WTC11 (cell line): ENCODE results near the gene NECTIN2. TPM values are rescaled to one million over a fixed set of nuclear protein-coding genes. Genes with fewer than 3 reads are reported as not detected.

ENCODE experiments used
- ATAC-seq: fragments of 200-7000 bp; cut with Tn5 transposase; 2 replicates; pipeline ENCODE4 v1.10.0; 2021; ENCODE audit warnings: mild to moderate bottlenecking, moderate library complexity
- CTCF ChIA-PET: fragments of 300-600 bp; sonication (Branson Sonifier 250); formaldehyde crosslinking; loops from one replicate; lab custom pipeline; 2021; ENCODE audit warnings: antibody characterized with exemption; lab: Charles Lee
- POLR2A ChIA-PET: fragments of 350-600 bp; sonication (Branson Sonifier 250); formaldehyde crosslinking; loops from one replicate; lab custom pipeline; 2021; ENCODE audit warnings: antibody characterized with exemption; lab: Charles Lee
- DNase-seq: peaks from one replicate; pipeline ENCODE4 v3.0.0; 2021; ENCODE audit warnings: low spot score
- H3K27ac Mint-ChIP-seq: 2 replicates; pipeline ENCODE4 v1.8.0; 2021; ENCODE audit warnings: mixed read lengths
- H3K27me3 Mint-ChIP-seq: 2 replicates; pipeline ENCODE4 v1.8.0; 2021; ENCODE audit warnings: low read depth, mild to moderate bottlenecking, moderate library complexity, mixed read lengths
- H3K36me3 Mint-ChIP-seq: 2 replicates; pipeline ENCODE4 v1.8.0; 2021; ENCODE audit warnings: mixed read lengths
- H3K4me1 Mint-ChIP-seq: 2 replicates; pipeline ENCODE4 v1.8.0; 2022; ENCODE audit warnings: mixed read lengths
- H3K4me3 Mint-ChIP-seq: 2 replicates; pipeline ENCODE4 v1.8.0; 2021; ENCODE audit warnings: mild to moderate bottlenecking, moderate library complexity, mixed read lengths
- H3K9me3 Mint-ChIP-seq: 2 replicates; pipeline ENCODE4 v1.8.0; 2021; ENCODE audit warnings: mixed read lengths
- ATF3 ChIP-seq: sonication (generic); formaldehyde crosslinking; conservative IDR thresholded peaks from 2 replicates; pipeline ENCODE4 v1.8.1; 2022; ENCODE audit warnings: mild to moderate bottlenecking, missing genetic modification reagents
- FOXK1 ChIP-seq: sonication (generic); formaldehyde crosslinking; IDR thresholded peaks from 2 replicates; pipeline ENCODE4 v1.8.0; 2022; ENCODE audit warnings: mild to moderate bottlenecking, moderate library complexity, missing genetic modification reagents
- GTF2I ChIP-seq: fragments of 250-450 bp; sonication (Bioruptor Pico); conservative IDR thresholded peaks from 2 replicates; pipeline ENCODE4 v1.4.0; 2021; ENCODE audit warnings: mild to moderate bottlenecking
- HMGA2 ChIP-seq: fragments of 250-450 bp; sonication (Bioruptor Pico); IDR thresholded peaks from 2 replicates; pipeline ENCODE4 v1.4.0; 2021; ENCODE audit warnings: mild to moderate bottlenecking, moderate library complexity
- MYBL2 ChIP-seq: sonication (generic); formaldehyde crosslinking; IDR thresholded peaks from 2 replicates; pipeline ENCODE4 v1.8.1; 2023; ENCODE audit warnings: mild to moderate bottlenecking, moderate library complexity, missing genetic modification reagents
- NFE2L1 ChIP-seq: sonication (generic); formaldehyde crosslinking; IDR thresholded peaks from 2 replicates; pipeline ENCODE4 v1.8.1; 2023; ENCODE audit warnings: missing genetic modification reagents
- SP1 ChIP-seq: sonication (generic); formaldehyde crosslinking; conservative IDR thresholded peaks from 2 replicates; pipeline ENCODE4 v1.8.1; 2022; ENCODE audit warnings: missing genetic modification reagents
- TEAD1 ChIP-seq: sonication (generic); formaldehyde crosslinking; IDR thresholded peaks from 2 replicates; pipeline ENCODE4 v1.8.0; 2022; ENCODE audit warnings: mild to moderate bottlenecking, missing genetic modification reagents
- TEAD4 ChIP-seq: sonication (generic); formaldehyde crosslinking; IDR thresholded peaks from 2 replicates; pipeline ENCODE4 v1.8.0; 2022; ENCODE audit warnings: mild to moderate bottlenecking, missing genetic modification reagents
- TP53 ChIP-seq: sonication (generic); formaldehyde crosslinking; IDR thresholded peaks from 2 replicates; pipeline ENCODE4 v1.8.1; 2023; ENCODE audit warnings: mild to moderate bottlenecking, missing genetic modification reagents
- ZBTB43 ChIP-seq: sonication (generic); formaldehyde crosslinking; IDR thresholded peaks from 2 replicates; pipeline ENCODE4 v1.8.1; 2023; ENCODE audit warnings: mild to moderate bottlenecking, missing genetic modification reagents
- ZNF219 ChIP-seq: sonication (generic); formaldehyde crosslinking; IDR thresholded peaks from 2 replicates; pipeline ENCODE4 v1.8.0; 2023; ENCODE audit warnings: missing genetic modification reagents, mild to moderate bottlenecking, borderline replicate concordance
- ZNF423 ChIP-seq: fragments of 250-450 bp; sonication (Bioruptor Pico); IDR thresholded peaks from 2 replicates; pipeline ENCODE4 v2.1.2; 2022; ENCODE audit warnings: mild to moderate bottlenecking, moderate library complexity
- total RNA-seq: library from RNA; stranded (reverse); gene quantifications from 3 replicates; pipeline ENCODE4 v1.2.3, GENCODE V29; 2021
- TF ChIP-seq, protein P1 (sequence below): fragments of 250-450 bp; sonication (Bioruptor Pico); conservative IDR thresholded peaks from 2 replicates; pipeline ENCODE4 v1.9.0; 2021; ENCODE audit warnings: mild to moderate bottlenecking
- TF ChIP-seq, protein P2 (sequence below): sonication (generic); formaldehyde crosslinking; IDR thresholded peaks from 2 replicates; pipeline ENCODE4 v1.8.0; 2022; ENCODE audit warnings: mild to moderate bottlenecking, missing genetic modification reagents
- TF ChIP-seq, protein P3 (sequence below): sonication (generic); formaldehyde crosslinking; IDR thresholded peaks from 2 replicates; pipeline ENCODE4 v1.8.0; 2022; ENCODE audit warnings: mild to moderate bottlenecking, missing genetic modification reagents
- TF ChIP-seq, protein P4 (sequence below): sonication (generic); formaldehyde crosslinking; IDR thresholded peaks from 2 replicates; pipeline ENCODE4 v1.8.0; 2022; ENCODE audit warnings: missing genetic modification reagents
- TF ChIP-seq, protein P5 (sequence below): sonication (generic); formaldehyde crosslinking; IDR thresholded peaks from 2 replicates; pipeline ENCODE4 v1.8.1; 2022; ENCODE audit warnings: low read depth, mild to moderate bottlenecking, moderate library complexity, missing genetic modification reagents, borderline replicate concordance

NECTIN2 gene
- total RNA-seq, 1 experiment from 2014 or later = 170 TPM

DNA sequence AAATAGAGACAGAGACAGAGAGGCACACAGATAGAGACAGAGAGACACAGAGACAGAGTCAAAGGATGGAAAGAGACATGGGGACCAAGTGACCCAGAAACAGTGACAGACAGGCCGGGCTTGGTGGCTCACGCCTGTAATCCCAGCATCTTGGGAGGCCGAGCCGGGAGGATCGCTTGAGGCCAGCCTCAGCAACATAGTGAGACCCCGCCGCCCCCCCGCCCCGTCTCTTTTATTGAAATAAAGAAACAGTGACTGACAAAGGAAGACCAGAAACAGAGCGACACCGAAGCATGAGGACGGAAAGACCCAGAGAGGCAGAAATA, 848 bp upstream of the NECTIN2 start:
- H3K27me3 Mint-ChIP-seq = peaks cover 18% of the 10 kb centered on the region

GRCh38 chr19:44846455-44847143, 502 bp downstream of the NECTIN2 start:
- Mint-ChIP-seq H3K4me3 (peak overlapping the region; percentile 97), H3K27me3 (peaks cover 12% of the 10 kb centered on the region)
- TF ChIP-seq, protein P1, sequence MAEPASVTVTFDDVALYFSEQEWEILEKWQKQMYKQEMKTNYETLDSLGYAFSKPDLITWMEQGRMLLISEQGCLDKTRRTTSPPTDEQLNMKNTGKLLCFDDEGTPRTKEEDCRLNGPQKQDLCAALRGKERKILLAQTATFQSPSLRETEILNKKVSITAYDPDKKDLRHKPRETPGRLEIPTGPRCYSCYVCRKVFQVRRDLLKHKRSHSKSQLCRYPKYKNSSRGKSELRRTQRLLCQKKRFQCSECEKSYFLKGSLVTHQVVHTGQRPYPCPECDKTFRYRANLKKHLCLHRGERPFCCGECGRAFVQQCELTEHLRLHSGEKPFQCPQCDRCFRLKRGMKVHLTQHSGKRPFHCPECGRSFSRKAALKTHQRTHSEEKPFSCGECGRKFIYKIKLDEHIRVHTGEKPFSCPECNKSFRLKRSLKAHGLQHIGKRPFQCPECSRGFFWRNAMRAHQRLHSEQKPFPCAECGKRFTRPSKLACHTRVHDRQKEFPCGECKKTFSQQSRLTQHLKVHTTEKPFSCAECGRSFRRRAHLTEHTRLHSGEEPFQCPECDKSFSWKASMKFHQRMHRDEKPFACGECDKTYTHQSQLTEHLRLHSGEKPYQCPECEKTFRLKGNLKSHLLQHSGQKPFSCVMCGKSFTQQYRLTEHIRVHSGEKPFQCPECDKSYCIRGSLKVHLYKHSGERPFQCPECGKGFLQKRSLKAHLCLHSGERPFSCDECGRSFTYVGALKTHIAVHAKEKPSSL (CRISPR knock-in tag) = no peak
- TF ChIP-seq ZNF423 (CRISPR knock-in tag) (no peak), TEAD4 (CRISPR knock-in tag) (peak; percentile 96), NFE2L1 (CRISPR knock-in tag) (0 out of 2 replicates have a peak, but pooled peaks have one; percentile 26), TP53 (CRISPR knock-in tag) (0 out of 2 replicates have a peak, but pooled peaks have one; percentile 56), TEAD1 (peak; percentile 99), FOXK1 (CRISPR knock-in tag) (0 out of 2 replicates have a peak, but pooled peaks have one; percentile 42), ZBTB43 (CRISPR knock-in tag) (0 out of 2 replicates have a peak, but pooled peaks have one; percentile 23), SP1 (CRISPR knock-in tag) (peak; percentile 66; the same call in 1 of the 2 replicates), MYBL2 (peak; percentile 41; the same call in 1 of the 2 replicates), ZNF219 (CRISPR knock-in tag) (no peak), HMGA2 (CRISPR knock-in tag) (no peak), ATF3 (CRISPR knock-in tag) (no peak)
- TF ChIP-seq, protein P2, sequence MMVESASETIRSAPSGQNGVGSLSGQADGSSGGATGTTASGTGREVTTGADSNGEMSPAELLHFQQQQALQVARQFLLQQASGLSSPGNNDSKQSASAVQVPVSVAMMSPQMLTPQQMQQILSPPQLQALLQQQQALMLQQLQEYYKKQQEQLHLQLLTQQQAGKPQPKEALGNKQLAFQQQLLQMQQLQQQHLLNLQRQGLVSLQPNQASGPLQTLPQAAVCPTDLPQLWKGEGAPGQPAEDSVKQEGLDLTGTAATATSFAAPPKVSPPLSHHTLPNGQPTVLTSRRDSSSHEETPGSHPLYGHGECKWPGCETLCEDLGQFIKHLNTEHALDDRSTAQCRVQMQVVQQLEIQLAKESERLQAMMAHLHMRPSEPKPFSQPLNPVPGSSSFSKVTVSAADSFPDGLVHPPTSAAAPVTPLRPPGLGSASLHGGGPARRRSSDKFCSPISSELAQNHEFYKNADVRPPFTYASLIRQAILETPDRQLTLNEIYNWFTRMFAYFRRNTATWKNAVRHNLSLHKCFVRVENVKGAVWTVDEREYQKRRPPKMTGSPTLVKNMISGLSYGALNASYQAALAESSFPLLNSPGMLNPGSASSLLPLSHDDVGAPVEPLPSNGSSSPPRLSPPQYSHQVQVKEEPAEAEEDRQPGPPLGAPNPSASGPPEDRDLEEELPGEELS (CRISPR knock-in tag) = 0 out of 2 replicates have a peak, but pooled peaks have one; percentile 25
- TF ChIP-seq, protein P3, sequence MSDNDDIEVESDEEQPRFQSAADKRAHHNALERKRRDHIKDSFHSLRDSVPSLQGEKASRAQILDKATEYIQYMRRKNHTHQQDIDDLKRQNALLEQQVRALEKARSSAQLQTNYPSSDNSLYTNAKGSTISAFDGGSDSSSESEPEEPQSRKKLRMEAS (CRISPR knock-in tag) = 0 out of 2 replicates have a peak, but pooled peaks have one; percentile 31
- TF ChIP-seq, protein P4, sequence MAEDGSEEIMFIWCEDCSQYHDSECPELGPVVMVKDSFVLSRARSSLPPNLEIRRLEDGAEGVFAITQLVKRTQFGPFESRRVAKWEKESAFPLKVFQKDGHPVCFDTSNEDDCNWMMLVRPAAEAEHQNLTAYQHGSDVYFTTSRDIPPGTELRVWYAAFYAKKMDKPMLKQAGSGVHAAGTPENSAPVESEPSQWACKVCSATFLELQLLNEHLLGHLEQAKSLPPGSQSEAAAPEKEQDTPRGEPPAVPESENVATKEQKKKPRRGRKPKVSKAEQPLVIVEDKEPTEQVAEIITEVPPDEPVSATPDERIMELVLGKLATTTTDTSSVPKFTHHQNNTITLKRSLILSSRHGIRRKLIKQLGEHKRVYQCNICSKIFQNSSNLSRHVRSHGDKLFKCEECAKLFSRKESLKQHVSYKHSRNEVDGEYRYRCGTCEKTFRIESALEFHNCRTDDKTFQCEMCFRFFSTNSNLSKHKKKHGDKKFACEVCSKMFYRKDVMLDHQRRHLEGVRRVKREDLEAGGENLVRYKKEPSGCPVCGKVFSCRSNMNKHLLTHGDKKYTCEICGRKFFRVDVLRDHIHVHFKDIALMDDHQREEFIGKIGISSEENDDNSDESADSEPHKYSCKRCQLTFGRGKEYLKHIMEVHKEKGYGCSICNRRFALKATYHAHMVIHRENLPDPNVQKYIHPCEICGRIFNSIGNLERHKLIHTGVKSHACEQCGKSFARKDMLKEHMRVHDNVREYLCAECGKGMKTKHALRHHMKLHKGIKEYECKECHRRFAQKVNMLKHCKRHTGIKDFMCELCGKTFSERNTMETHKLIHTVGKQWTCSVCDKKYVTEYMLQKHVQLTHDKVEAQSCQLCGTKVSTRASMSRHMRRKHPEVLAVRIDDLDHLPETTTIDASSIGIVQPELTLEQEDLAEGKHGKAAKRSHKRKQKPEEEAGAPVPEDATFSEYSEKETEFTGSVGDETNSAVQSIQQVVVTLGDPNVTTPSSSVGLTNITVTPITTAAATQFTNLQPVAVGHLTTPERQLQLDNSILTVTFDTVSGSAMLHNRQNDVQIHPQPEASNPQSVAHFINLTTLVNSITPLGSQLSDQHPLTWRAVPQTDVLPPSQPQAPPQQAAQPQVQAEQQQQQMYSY = peak; percentile 50

More for the DNA sequence above, 848 bp upstream of the NECTIN2 start:
- ChIA-PET POLR2A (interaction anchor here (0.6 to 1.8 kb wide), 3 partner anchors 25 to 88 kb away, joined by 3 to 10 read pairs (median 5); partner anchors contain the start of gene BCAM), CTCF (interaction anchor here (0.8 to 1.7 kb wide), 19 partner anchors 11 to 291 kb away, joined by 3 to 26 read pairs (median 5); partner anchors contain the start of genes BCAM and CBLC)
- DNase-seq (no peak), ATAC-seq (no peak)
- 0 out of 2 replicates have a peak, but pooled peaks have one; percentile 8 for TF ChIP-seq MYBL2
- peak; percentile 85 for TF ChIP-seq GTF2I
- TF ChIP-seq, protein P5, sequence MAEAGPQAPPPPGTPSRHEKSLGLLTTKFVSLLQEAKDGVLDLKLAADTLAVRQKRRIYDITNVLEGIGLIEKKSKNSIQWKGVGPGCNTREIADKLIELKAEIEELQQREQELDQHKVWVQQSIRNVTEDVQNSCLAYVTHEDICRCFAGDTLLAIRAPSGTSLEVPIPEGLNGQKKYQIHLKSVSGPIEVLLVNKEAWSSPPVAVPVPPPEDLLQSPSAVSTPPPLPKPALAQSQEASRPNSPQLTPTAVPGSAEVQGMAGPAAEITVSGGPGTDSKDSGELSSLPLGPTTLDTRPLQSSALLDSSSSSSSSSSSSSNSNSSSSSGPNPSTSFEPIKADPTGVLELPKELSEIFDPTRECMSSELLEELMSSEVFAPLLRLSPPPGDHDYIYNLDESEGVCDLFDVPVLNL (CRISPR knock-in tag) = no peak
- H3K9me3 Mint-ChIP-seq = no peaks in the 10 kb centered on the region
- no peaks in the 10 kb centered on the region for H3K36me3 Mint-ChIP-seq
- H3K4me3 Mint-ChIP-seq = peak overlapping the region; percentile 97
- H3K4me1 Mint-ChIP-seq = peaks cover 18% of the 10 kb centered on the region
- peak overlapping the region; percentile 99 for H3K27ac Mint-ChIP-seq

More at GRCh38 chr19:44846455-44847143, 502 bp downstream of the NECTIN2 start:
- CTCF ChIA-PET = interaction anchor here (0.7 to 1.7 kb wide), 18 partner anchors 9 to 275 kb away, joined by 4 to 26 read pairs (median 8); partner anchors contain the start of genes BCAM and CBLC
- peak; percentile 23 for ATAC-seq
- Mint-ChIP-seq H3K27ac (peak overlapping the region; percentile 99), H3K9me3 (no peaks in the 10 kb centered on the region), H3K4me1 (peaks cover 27% of the 10 kb centered on the region), H3K36me3 (no peaks in the 10 kb centered on the region)
- POLR2A ChIA-PET = interaction anchor here (0.9 to 3.4 kb wide), 4 partner anchors 38 to 125 kb away, joined by 3 to 17 read pairs (median 7); partner anchors contain the start of genes APOE, BCAM and TOMM40
- DNase-seq = peak; percentile 94
